Ishikawa (cell line): ENCODE measurements around the gene MBD1.

ENCODE experiments used
- EGR1 ChIP-seq: IDR thresholded peaks from 2 replicates; pipeline ENCODE4 v1.6.1; 2012
- FOXM1 ChIP-seq: IDR thresholded peaks from 2 replicates; pipeline ENCODE4 v1.6.1; 2012; ENCODE audit warnings: low read depth, borderline replicate concordance
- TCF12 ChIP-seq: IDR thresholded peaks from 2 replicates; pipeline ENCODE4 v1.6.1; 2012; ENCODE audit warnings: low read depth
- YY1 ChIP-seq: IDR thresholded peaks from 2 replicates; pipeline ENCODE4 v1.6.1; 2012; ENCODE audit warnings: low read depth

DNA sequence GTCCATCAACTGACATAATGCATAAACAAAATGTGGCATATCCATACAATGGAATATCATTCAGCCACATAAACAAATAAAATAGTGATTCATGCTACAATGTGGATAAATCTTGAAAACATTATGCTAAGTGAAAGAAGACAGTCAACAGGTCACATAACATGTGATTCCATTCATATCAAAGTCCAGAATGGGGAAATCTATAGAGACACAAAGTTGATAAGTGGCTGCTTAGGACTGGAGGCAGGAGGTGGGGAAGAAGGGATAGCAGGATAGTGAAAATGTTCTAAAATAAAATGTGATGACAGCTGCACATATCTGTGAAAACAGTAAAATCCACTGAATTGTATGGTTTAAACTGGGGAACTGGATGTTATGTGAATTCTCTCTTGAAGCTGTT lies 33.8 kb downstream of the MBD1 start:
- TF ChIP-seq YY1 (no peak), TCF12 (no peak), FOXM1 (no peak), EGR1 (no peak)
